Activated CD8-positive, alpha-beta memory T cell treated with anti-CD3 and anti-CD28 coated beads for 48 hours (primary cell): Measurements from ENCODE around the gene LOXL1.
"Not testable (repeated sequence)": the region's sequence is repeated elsewhere in the genome, so short reads cannot be mapped to it uniquely, and the experiment has no call there.

Experiments used
- DNase-seq, 3 experiments: peaks; one replicate each; pipeline ENCODE4 v3.0.0-alpha.2; 2020; ENCODE audit warnings: low read depth in 2 of 3, low spot score in 2 of 3

LOXL1 gene

DNA sequence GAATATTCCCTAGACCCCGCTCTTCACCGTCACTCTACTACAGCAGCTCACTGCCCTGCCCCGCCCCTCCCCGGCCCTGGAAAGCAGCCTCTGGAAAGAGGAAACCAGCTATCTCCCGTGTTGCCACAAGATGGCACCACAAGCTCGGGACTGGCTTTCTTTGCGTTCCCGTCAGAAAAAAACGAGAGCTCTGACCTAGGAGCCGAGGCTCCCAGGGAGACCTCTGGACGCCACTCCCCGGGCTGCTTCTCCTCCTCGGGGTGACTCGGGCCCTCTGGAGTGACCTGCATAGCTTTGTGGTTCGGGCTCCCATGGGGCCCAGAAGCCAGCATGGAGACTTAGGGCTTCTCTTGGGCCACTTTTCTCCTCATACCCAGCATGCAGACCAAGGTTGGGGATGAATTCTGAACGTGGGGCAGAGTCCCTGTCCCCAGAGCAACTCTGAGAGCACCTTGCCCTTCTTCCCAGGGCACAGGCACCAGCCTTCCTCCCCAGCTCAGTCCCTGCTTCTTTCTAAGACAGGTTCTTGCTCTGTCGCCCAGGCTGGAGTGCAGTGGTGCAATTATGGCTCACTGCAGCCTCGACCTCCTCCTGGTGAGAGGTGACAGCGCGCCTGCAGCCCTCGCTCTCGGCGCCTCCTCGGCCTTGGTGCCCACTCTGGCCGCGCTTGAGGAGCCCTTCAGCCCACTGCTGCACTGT is 46.9 kb downstream of the LOXL1 start:
- DNase-seq, result peak in 2 of 3 experiments; percentile 53 to 68

DNA sequence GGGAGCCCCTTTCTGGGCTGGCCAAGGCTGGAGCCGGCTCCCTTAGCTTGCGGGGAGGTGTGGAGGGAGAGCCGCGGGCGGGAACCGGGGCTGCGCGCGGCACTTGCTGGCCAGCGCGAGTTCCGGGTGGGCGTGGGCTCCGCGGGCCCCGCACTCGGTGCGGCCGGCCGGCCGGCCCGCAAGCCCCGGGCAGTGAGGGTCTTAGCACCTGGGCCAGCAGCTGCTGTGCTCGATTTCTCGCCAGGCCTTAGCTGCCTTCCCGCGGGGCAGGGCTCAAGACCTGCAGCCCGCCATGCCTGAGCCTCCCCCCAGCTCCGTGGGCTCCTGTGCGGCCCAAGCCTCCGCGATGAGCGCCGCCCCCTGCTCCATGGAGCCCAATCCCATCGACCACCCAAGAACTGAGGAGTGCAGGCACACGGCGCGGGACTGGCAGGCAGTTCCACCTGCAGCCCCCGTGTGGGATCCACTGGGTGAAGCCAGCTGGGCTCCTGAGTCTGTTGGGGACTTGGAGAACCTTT is 47.5 kb downstream of the LOXL1 start:
- not testable (repeated sequence) for DNase-seq

DNA sequence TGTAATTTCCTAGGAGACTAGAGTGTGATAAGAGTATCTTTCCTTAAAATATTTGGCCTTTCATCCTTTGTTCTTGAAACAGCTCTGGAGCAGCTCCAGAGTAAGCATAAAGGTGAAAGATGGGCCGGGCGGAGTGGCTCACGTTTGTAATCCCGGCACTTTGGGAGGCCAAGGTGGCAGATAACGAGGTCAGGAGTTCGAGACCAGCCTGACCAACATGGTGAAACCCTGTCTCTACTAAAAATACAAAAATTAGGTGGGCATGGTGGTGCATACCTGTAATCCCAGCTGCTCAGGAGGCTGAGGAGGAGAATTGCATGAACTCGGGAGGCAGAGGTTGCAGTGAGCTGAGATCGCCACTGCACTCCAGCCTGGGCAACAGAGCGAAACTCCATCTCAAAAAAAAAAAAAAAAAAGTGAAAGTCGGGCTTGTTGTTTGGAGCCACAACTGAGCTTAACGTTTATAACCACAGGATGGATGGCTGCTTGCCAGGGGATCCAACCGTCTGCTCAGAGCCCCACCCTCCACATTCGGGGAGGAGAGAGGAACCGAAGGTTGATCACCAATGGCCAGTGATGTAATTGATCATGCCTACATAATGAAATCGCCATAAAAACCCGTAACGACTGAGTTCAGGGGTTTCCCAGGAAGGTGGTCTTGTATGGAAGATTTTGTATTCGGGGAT is 49.3 kb downstream of the LOXL1 start:
- DNase-seq, result not testable (repeated sequence)

DNA sequence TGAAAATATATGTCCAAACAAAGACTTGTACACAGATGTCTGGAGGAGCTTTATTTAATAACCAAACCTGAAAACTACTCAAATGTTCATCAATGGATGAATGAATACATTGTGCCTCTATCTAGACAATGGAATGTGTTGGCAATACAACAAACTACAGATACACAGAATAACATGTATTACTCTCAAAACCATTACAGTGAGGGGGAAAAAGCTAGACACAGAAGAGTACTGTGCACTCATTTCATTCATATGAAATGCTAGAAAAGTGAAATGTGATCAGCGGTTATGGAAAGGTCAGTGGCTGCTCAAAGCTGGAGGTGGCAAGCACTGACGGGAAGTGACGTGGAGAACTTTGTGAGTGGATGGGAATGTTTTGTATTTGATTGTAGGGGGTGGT is 52.6 kb downstream of the LOXL1 start:
- no peak for DNase-seq

DNA sequence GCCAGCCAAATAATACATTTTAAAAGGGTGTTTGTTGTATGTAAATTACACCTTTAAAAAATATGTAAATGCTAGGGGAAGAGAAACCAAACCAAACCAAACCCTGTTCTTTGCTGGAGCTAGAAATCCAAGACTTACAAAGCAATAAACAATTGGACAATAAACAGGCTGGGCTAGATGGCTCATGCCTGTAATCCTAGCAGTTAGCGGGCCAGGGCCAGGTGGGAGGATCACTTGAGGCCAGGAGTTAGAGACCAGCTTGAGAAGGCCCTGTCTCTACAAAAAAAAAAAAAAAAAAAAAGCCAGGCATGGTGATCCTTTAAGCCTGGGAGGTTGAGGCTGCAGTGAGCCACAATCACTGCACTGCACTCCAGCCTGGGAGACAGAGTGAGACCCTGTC is 53.4 kb downstream of the LOXL1 start:
- DNase-seq, result no peak

DNA sequence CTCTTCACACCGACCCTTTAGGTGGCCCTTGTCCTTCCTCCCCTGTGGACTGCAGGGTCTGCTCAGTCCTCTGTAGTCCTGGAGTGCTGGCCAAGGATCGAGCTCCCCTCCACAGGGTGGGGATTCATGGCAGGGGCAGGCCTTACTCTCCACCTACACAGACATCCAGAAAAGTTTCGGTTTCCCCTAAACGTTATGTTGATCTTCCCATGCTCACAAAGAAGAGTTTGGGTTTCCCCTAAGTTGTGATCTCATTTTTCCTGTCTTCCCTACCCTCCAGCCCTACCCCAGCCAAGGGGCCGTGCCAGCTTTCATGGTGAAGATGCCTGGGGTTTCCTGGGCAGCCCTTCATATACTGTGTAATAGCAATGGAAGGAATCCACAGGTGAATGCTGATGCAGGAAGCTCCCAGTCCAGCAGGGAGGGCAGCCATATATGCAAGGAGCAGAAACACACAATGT is 55.5 kb downstream of the LOXL1 start:
- DNase-seq, result no peak

DNA sequence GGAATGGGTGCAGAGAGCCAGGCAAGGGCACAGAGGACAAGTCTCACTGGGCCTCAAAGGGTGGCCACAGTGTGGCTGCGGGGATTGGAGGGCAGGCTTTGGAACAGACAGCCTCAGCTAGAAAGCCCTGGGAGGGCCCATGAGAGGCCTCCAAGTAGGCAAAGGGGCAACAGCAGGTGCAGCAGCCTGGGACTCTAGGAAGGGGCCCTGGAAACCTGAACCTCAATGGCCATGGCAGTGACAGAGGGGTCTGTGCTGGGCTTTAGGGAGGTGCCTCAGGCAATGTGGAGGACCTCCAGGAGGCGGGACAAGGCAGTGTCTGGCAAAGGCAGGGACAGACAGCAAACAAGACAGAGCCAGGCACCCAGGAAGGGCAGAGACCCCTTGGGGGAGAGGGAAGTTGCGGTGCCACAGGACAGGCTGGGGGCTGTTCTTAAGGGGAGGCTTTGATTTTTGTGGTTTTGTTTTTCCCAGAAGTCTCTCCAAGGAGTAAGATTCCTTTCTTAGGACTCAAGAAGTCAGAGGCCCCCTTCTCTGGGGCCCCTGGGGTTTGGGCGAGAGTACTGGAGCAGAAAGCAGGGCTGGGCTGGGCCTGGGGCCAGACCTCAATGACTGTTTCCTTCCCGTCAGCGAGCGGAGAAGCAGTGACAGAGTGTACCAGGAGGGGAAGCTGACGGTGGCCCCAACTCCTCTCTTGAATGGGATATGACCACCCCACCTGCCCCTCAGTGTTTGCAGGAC is 56.1 kb downstream of the LOXL1 start:
- no peak for DNase-seq

DNA sequence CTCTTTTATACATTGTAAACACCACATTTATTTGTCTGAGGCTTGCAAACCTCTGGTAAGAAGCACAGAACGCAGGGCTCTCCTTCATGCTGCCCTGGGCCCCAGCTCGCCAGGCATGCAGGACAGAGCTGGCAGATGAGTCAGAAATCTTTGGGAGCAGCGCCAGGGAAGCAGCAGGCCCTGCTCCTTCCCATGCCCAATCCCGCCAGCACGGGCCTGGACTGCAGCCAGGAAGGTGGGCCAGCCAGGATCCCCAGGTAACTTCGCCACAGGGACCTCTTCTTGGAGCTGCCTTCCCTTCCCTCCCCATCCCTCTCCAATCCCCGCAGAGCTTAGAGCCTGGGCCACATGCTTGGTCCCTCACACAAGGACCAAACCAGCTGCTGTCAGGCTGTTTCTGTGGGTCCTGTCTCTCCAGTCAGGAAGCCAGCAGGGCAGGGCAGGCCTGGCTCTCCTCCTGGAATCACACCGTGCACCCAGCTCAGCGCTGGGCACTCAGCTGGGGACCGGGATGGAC is 57.0 kb downstream of the LOXL1 start:
- no peak for DNase-seq

DNA sequence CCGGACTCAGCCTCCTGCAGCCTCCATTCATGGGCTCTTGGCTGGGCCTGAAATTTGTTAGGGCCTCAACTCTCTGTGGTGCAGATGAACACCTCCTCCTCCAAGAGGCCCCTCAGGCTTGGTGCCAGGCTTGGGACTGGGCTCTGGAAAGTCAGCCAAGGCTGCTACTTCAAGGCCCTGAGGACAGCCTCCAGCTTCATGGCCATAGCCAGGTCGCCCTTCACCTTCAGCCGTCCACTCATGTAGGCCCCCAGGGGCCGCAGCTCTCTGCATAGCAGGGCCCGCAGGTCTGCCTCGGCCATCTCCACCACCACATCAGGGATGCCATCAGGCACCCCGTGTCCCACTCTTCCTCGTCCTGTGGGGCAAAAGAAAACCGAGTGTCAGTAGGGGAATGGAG is 57.5 kb downstream of the LOXL1 start:
- DNase-seq, result no peak

DNA sequence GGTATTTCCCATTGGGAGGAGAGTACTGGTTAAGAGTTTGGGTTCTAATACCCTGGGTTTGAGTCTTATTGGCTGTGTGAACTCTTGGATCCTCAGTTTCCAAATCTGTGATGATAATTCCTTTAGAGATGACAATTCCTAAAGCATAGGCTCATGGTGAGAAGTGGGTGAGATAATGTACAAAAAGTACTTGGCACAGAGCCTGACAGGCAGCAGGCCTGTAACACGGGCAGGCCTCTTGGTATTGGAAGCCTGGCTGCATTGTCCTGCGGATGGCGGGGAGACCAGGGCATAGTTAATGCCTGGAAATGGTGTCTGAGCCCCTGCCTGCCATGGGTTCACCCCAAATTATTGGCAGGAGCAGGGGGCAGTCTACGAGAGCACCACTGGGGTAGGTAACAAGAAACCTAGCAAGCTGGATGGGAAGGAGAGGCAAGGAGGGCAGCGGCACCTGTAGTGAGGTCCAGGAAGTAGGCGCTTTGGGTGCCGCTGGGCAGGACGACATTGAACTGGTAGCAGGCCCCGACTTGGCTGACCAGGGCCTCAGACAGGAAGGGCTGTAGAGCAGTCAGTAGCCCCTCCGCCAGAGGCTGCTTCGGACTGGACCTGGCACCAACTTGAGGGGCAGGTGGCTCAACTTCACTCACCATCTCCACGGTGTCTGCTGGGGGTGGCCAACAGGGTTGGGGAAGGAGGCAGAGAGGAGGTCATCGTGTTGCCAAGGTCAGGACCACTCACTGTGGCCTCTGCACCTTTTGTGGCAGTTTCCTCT is 58.1 kb downstream of the LOXL1 start:
- DNase-seq, result no peak

DNA sequence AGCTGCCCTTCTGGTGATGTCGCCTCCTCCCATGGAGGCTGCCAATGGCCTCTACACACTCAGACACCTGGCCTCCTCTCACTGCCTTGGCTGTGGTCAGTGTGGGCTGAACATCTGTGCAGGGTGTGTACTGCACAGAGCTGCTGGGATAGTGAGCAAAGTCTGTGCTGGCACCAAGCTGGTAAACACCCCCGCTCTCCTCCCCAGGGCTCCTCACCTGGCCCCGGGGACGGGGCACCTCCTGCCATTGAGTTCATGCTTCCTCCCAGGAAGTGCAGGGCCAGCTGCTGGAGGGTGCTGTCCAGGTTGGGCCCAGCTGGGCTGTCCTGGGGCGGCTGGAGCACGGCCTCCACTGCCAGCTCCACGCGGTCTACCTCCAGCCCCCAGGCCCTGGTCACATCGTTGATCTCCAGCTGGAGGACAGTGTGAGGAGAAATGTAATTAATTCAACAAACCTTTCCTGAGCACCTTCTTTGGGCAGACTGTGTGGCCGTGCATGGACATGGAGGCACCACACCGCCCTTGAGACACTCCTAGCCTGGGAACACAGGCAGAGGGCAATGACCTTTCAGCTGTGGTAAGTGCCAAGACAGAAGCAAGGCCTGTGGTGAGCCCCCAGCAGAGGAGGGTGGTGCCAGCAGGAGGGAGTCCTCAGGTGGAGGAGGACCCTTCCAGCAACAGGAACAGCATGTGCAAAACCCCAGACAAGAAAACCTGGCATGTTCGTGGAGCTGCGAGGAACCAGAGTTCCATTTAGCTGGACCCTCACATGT is 59.0 kb downstream of the LOXL1 start:
- no peak for DNase-seq

DNA sequence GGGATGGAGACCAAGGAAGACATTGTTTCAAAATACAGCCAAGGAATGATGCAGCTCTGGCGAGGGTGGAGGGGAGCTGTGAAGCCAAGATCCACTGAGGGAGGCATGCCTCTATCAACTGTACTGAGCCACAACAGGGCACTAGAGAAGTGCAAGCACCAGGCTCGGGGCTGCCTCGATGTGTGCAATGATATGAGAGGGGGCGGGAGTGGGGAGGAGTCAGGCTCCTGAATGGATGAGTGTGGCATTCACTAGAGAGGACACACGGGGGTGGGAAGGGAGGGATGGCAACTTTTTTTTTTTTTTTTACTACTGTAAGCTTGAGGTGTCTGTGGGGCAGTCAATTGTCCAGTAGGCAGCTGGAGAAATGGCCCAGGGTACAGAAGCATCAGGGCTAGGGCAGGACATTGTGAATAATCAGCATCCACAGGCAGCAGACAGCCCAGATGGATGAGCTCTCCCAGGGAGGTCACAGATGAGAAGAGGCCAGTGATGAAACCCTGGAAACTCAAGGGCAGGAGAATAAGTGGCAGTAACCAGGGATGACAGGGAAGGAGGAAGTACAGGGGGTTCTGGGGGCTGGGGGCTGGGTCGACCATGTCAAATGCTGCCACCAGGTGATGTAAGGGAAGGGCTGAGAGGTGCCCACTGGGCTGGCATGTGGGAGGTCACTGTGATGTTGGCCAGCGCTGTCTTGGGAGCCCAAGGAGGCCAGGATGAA is 60.0 kb downstream of the LOXL1 start:
- no peak for DNase-seq

DNA sequence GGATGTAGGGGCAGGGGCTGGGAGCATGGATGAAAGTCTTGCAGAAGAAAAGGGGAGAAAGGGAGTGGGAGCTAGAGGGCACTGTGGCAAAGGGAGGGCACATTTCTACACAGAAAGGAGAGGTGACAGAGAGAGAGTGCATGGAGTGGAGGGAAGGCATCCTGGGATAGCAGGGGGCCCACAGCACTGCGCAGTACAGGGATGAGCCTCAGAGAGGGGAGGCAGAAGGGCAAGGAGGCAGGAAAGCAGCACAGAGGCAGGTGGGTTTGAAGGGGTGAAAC is 60.5 kb downstream of the LOXL1 start:
- no peak for DNase-seq

DNA sequence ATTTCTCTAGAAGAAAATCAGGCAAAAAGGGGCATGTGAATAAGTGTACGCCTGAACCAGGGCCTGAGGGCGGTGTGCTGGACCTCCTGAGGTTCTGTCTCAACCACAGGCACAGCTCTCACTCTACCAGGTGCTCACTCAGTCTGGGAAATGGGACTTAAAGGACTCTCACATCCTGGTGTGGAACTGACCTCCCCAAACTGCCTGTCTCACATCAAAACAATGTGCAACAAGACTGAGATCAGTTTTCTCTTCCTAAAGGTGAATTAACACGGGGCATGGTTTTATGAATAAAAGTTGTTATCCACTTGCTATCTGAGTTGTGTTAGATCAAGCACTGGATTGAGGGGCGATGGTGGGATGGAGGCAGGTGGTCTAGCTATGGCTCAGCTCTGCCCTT is 61.0 kb downstream of the LOXL1 start:
- no peak for DNase-seq

DNA sequence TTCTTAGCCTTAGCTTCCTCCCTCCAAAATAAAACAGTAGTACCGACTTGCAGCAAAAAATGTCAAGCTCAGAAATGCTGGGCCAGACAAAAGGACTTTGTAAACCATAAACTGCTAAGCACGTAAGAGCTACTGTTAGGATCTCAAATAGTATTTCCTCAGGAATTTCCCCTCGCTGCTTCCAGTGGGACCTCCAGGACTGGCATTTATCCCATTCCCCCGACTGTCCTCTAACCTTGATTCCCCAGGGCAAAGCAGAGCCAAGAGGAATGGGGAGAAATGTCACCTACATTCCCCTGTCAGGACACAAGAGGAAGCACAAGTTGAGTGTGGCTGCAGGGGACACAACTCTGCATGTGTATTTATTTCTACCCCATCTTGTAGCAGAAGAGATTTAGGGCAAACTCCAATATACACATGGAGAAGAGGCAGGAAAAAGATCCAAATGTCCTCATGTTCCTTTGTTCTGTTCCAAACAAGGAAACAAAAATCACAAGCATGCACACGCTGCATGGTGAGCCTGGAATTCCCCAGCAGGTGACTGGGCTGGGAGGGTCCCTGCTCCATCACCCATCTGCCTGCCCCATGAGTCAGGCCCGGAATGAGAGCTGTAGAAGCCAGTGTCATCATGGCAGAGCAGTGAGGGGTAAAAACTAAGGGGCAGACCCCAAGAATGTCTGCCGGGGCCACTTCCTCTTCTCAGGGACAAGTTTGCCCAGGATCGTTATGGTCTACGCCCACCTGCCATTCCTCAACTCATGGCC is 61.6 kb downstream of the LOXL1 start:
- DNase-seq, result no peak

DNA sequence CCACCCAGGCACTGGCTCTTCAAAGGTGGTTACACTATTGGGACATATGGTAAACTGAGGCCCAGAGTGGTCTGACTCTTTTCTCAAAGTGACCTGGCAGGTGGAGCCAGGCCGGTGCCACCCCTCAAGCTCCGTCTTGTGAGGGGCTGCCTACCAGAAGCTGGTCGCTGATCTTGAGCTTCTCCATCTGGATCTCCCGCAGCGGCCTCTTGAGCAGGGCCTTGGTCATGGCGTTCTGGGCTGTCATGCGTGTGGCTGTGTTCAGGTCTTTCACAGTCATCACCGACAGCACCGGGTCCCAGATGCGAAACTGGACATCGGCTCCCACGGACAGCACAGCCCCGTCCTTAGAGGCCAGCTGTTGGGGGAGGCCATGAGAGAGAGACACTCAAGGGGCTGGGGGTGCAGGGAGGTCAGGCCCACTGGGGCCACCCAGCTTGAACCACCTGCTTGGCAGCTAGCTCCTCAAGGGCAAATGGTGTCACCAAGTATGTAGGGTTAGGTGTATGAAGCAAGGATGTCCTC is 62.2 kb downstream of the LOXL1 start:
- DNase-seq, result no peak

DNA sequence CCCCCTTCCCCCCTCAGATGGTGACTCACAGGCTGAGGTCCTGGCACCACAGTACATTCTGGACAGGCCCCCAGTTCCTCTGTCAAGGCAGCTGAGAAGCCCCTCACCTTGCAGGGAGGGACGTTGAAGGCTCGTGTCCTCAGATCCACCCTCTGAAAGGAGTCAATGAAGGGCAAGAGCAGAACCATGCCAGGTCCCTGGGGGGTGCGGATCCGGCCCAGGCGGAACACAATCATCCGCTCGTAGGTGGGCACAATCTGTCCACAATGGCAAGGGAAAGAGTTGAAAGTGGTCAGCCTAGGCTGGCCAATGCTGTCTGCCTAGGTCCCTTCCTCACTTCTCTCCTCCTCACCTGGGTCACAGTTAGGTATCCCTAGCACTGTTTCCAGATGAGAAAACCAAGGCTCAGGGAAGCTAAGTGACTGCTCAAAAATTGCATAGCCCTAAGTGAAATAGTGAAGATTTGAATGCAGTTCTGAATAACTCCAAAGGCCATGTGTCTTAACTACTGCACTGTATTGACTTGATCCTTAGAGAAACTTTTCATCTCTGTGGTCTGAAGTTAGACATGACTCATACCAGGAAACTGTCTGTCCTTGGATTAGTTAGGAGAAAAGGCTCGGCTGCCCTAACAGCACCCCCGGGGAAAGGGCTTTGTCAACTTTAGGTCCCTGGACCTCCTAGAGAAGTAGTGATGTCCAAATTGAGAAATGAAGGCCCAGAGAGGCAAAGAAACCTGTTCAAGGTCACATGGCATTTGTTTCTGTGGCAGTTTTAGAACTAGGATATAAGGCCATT is 62.9 kb downstream of the LOXL1 start:
- no peak for DNase-seq
